HG03439 (cell line): ENCODE data around the gene ANO1.
A peak's percentile ranks its signal among the peaks of the same experiment; 100 is the strongest.
"Not testable (repeated sequence)": the region's sequence is repeated elsewhere in the genome, so short reads cannot be mapped to it uniquely, and the experiment has no call there.

Source experiments
- ATAC-seq: cut with Tn5 transposase; IDR thresholded peaks from one replicate; pipeline ENCODE4 v1.9.1; 2021; ENCODE audit warnings: mild to moderate bottlenecking, moderate library complexity; ENCODE audit not compliant: unreplicated experiment

Gene ANO1

DNA sequence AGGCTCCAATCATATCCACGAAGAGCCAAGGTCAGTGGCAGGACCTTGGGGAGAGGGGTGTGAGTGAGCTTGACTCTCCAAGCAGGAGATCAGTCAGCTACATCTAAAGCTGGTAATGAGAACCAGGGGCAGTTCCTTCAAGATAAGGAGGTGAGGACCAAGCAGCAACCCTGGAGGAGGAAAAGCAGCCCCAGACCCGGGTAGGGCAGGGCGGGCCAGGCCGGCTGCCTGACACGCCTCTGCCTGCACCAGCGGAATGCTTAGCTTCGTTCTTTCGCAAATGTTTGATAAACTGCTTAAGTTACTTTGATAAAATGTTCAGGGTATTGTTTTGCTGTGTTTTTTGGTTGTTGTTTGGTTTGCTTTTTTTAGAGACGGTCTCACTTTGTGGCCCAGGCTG, 106.3 kb downstream of the ANO1 start:
- ATAC-seq, result no peak

DNA sequence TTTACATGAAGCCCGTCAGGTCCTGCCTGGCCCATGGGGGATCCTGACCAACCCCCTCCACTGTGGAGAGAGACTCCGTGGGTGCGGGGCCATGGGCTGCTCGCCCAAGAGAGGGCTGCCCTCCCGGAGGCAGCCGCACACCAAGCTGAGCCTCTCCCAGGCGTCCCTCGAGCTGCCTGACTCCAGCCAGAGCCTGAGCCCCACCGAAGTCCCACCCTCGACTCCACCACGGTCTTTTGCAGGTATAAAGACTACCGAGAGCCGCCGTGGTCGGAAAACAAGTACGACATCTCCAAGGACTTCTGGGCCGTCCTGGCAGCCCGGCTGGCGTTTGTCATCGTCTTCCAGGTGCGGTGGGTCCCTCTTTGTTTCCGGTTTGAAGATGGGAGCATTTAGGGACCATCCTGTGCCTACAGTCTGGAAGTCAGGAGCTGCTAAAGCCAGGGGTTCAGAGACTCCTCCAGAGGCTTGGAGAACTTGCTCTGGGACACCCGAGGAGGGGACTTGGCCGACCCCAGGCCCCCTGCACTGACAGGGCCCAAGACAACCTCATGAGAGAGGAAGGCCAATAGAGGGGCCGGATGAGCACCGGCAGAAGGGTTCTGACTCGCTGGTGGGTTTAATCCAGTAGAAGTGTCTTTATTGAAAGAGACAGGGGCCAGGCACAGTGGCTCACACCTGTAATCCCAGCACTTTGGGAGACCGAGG, 107.4 kb downstream of the ANO1 start:
- ATAC-seq, result no peak

DNA sequence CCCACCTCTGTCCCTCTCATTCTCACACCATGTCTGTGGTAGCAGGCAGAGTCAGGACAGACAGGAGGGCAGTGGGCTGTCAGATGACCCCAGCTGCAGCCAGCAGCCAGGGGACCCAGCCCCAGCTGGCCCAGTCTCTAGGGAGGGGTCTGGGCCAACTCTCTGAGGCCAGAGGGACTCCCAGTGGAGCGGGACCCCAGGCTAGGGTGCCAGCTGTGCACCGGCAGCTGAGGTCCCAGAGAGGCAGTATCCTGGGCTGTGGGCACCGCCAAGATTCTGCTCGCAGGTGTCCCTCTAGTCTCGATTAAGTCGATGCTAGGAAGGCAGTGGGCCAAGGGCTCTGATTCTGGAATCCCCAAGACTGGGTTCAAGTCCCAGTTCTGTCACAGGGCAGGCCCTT, 108.3 kb downstream of the ANO1 start:
- ATAC-seq, result no peak

DNA sequence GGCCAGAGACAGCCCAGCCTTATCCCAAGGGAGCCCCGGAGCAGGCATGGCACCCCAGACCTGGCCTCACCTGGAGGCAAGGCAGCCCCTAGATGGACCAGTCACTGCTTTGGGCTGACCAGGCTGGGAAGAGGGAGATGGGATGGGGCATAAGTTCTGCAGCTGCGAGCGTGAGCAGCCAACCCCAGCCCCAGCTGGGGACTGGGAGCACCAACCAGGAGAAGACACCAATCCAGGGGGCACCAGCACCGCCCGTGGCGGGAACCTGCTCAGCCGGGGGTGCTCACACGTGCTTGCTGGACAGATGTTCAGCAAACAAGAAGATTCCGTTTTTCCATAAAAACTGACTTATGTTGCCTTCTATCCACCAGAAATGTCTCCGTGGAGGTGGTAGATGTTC, 108.8 kb downstream of the ANO1 start:
- ATAC-seq, result no peak

DNA sequence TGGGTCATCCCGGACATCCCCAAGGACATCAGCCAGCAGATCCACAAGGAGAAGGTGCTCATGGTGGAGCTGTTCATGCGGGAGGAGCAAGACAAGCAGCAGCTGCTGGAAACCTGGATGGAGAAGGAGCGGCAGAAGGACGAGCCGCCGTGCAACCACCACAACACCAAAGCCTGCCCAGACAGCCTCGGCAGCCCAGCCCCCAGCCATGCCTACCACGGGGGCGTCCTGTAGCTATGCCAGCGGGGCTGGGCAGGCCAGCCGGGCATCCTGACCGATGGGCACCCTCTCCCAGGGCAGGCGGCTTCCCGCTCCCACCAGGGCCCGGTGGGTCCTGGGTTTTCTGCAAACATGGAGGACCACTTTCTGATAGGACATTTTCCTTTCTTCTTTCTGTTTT, 109.7 kb downstream of the ANO1 start:
- ATAC-seq, result no peak

DNA sequence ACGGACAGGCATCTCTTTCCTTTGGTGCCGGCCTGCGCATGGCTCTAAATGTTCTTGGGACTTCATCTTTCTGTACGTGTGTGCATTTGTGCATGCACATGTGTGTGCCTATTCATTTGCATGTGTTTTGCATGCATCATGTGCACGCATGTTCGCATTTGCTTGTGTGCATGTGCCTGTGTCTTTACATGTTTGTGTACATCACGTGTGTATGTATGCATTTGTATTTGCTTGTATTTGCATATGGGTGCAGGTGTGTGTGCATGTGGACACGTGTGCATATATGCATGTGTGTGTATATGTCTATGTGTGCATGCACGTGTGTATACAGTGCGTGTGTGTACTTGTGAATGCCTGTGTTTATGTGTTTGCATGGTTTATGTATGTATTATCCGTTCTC, 111.5 kb downstream of the ANO1 start:
- ATAC-seq, result no peak

DNA sequence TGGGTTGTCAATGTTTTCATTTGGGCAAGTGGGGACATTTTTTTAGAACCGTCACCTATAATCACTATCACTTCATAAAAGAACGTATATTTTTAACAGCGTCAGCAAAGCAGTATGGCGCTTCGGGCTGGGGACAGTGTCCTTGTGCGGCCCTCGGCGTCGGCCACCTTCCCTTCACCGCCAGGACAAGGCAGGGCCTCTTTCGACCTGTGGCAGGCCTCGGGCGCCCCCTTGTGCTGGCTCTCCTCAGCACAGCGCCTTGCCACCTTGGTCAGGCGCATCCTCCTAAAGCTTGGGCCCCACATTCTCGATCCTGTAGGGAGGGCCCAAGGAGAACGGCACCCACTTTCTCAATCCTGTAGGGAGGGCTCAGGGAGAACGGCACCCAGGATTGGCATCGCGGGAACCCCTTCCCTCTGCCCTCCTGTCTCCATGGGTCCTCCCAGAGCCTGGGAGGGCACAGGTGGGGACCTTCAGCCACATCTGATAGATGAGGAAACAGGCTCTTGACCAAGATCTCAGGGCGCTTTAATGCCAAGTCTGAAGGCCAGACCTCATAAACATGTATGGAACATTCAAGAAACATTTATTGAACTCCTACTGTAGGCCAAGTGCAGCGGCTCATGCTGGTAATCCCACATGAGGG, 113.5 kb downstream of the ANO1 start:
- ATAC-seq, result no peak

DNA sequence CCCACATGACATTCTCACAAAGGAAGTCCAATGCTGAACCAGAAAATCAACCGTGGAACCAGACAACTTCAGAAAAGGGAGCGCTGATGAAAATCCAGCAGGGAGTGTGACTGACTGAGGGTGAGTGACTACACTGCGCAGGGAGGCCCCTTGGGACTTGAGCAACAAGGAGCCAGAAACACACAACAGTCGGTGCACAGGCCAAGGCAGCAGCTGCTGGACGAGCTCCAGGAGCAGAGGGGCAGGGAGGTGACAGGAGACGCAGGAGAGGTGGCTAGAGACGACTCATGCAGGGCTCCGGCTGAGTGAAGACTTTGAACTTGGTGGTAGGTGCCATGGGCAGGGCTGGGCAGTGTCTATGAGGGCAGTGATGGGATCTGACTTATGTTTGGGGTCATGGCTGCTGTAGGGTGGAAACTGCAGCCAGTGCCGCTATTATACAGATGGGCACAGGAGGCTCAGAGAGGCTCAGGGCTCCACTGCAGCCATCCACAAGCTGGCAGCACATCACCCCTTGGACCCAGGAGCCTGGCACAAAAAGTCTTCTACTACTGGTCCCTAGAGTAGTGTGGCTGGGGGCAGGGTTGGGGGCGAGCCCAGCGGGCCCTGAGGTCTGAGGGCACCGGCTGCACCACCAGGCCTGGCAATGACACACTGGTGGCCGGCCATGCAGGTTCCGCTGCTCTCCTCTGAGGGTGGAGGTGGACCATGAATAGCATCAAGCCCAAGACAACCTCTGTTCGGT, 114.7 kb downstream of the ANO1 start:
- ATAC-seq, result no peak

DNA sequence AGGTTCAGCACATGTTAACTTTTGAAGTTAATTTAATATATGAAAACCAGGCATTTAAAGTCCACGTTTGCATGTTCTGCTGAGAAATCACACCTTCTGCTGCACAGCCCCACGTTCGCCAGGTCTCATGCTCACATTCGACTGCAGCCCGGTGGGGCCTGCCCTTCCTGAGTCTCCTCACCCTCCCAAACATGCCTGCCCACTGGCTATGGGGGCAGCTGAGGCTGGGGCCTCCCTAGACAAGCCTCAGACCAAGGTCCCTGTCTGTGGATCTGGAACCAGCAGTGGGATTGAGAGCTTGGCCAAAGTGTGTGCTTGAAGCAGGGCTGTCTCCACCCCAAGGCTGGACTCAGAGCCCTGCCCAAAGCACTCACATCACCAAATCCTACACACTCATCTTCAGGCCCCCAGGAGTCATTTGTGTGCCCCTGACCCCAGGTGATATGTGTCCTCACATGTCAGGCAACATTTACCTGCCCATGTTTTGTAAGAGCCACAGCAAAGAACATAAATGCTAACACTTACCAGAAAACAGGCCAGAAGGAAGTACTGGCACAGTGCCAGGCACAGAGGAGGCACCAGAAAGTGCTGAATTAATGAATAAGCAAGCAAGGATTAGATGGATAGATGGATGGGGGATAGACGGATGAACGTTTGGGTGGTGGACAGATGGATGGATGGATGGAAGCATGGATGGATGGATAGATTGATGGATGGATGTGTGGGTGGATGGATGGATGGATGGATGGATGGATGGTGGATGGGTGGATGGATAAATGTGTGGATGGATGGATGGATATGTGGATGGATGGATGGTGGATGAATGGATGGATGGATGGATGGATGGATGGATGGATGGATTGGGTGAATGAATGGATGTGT, 115.5 kb downstream of the ANO1 start:
- ATAC-seq, result no peak

DNA sequence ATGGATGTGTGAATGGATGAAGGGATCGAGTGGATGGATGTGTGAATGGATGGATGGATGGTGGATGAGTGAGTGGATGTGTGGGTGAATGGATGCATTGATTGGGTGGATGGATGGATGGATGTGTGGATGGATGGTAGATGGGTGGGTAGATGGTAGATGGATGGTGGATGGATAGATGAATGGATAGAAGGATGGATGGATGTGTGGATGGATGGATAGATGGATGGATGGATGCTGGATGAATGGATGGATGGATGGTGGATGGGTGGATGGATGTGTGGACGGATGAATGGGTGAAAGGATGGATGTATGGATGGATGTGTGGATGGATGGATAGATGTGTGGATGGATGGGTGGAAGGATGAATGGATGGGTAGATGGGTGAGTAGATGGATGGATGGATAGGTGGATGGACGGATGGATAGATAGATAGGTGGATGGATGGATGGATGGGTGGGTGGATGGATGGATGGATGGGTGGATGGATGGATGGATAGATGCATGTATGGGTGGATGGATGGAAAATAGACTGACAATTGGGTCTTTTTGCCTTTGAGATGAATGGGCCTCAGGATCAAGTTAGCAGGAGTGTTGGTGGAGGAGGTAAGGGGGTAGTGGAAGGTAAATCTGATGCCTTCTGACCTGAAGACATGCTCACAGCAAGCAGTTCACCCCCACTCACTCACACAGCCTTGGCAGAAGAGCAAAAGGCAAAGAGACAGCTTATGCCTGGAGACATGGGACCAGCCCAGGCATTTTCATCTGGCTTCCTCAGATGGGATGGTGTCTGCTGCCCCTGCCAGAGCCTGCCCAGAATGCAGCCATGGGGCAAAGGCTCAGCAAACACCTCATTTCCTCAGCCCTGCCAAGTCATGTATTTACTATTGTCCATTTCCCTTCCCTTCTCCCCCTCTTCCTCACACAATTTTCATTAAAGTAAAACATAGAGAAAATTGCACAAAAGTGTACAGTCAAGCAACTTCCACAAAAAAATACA, 117.0 kb downstream of the ANO1 start:
- no peak for ATAC-seq

DNA sequence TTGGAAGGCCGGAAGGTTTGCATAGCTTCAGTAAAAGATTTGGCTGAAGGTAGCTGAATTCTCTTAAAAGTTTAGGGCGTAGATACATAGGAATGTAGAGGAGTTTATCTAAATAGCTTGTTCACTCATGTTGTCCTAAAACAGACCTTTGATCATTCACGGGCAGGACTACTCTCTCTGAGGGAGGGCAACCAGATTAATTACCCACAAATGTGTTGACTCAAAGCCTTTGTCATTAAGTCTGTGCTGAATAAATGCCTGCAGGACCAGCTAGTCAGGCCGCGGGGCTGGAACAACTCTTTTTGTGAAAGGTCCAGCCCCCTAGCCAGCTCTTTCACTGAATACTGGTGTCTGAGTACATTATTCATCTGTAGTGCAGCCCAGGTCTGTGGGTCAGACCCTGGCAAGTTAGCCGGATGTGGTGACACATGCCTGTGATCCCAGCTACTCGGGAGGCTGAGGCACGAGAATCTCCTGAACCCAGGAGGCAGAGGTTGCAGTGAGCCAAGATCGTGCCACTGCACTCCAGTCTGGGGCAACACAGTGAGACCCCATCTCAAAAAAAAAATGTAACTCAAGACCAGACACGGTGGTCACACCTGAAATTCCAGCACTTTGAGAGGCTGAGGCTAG, 122.2 kb downstream of the ANO1 start:
- ATAC-seq, result no peak

DNA sequence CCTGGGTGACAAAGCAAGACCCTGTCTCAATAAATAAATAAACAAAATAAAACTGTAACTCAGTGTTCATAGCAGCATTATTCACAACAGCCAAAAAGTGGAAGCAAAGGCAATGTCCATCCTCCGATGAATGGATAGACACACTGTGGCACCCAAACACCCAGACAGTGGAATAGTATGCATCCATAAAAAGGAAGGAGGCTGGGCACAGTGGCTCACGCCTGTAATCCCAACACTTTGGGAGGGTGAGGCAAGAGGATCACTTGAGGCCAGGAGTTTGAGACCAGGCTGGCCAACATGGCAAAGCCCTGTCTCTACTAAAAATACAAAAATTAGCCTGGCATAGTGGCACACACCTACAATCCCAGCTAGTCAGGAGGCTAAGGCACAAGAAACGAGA, 122.9 kb downstream of the ANO1 start:
- not testable (repeated sequence) for ATAC-seq

DNA sequence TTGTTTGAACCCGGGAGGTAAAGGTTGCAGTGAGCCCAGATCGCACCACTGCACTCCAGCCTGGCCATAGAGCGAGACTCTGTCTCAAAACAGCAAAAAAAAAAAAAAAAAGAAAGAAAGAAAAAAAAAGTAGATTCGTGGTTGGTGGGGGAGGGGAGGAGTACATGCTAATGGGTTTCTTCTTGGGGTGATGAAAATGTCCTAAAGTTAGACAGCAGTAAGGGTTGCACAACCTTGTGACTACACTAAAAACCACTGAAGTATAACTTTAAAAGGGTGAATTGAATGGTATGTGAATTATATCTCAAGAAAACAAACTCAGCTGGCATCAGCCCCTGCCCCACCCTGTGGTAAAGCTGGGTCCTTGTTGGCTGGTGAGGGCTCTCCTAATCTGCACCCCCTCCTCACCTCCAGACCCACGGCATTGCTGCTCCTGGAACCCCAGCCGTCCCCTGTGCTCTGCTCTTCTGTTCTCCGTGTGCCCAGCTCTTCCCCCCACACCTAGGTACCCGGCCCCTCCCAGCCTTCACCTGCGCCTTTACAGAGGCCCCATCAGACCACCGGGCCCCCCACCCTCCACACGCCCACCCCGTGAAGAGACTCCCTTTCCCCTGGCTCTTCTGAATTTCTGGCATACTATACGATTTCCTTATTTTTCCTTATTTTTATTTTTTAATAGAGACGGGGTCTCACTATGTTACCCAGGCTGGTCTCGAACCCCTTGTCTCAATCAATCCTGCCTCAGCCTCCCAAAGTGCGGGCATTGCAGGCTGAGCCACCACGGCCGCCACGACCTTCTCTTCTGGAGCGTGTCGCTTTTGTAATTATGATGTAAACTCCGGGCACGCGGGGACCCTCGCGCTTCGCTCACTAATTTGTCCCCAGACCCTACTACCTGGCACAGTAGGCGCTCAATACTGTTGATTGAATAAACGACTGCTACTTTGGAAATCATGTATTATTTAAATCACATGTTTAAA, 124.1 kb downstream of the ANO1 start:
- ATAC-seq, result no peak

DNA sequence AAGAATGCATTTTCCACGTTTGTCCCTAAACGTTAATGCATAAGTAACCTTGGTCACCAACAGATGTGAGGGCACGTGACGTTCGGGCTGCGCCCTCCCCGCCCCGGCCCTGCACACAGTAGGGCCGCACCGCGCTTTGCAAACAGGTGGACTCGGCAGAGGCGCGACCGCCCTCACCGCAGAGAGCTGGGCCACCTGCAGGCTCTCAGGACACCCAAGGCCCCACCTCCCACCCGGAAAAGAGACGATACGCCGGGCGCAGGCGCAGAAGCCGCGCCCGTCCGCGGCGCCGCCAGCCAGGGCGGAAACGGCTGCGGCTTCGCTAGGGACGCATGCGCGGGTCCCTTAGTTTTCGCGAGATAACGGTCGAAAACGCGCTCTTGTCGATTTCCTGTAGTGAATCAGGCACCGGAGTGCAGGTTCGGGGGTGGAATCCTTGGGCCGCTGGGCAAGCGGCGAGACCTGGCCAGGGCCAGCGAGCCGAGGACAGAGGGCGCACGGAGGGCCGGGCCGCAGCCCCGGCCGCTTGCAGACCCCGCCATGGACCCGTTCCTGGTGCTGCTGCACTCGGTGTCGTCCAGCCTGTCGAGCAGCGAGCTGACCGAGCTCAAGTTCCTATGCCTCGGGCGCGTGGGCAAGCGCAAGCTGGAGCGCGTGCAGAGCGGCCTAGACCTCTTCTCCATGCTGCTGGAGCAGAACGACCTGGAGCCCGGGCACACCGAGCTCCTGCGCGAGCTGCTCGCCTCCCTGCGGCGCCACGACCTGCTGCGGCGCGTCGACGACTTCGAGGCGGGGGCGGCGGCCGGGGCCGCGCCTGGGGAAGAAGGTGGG, 125.0 kb downstream of the ANO1 start, which contains the start of gene FADD:
TSS of gene FADD (plus strand) at position 377 of the 831 bp plus-strand sequence. CDS start at position 541, 164 bp downstream.
- ATAC-seq, result peak; percentile 67

DNA sequence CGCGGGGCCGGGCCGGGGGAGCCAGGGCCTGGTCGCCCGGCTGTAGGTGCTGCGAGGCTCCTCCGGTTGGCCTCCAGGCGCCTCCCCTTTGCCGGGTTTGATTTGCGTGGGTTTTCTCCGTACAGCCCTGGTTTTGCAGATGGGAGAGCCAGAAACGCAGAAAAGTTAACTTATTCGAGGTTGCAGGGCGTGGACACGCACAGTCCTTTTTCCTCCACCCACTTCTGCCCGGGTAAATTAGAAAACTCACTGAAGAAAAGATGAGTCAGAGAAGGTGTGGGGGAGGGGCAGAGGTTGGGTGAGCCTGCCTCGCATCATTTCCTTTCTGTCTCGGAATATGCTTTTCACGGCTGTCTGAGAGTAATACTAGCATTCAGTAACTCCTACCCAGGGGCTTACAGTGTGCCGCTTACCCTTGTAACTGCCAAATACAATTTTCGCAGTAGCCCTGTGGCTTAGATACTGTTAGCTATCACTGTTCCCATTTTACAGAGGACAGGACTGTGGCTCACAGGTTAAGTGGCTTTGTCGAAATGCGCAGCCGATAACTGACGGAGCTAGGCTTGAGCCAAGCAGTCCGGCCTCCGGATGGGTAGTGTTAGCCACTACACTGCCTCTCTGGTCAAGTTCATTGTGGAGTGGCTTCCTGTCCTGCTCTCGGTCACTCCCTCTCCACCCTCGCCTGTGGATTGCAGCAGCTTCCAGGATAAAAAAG, 125.8 kb downstream of the ANO1 start:
- ATAC-seq, result peak; percentile 29

DNA sequence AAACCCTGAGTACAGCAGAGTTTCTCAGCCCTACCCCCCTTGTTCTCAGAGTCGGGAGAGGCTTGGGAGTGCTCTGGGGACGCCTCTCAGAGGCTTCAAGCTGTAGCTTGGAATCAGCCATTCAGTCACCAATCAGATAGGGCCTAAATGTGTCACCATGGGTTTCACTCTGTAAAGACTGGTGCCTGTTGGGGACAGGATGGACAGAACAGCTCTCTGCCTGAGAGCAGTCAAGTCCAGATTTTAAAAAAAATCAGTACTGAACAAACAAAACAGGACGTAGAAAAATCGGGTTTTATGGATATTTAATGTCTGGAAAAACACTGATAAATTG, 126.3 kb downstream of the ANO1 start:
- ATAC-seq, result no peak
